GM13976 (cell line): ENCODE measurements around the gene CFAP69.

Source experiments
- DNase-seq: peaks from one replicate; pipeline ENCODE4 v3.0.0; 2012; ENCODE audit warnings: low spot score
- CTCF ChIP-seq: IDR thresholded peaks from 2 replicates; pipeline ENCODE4 v1.5.1; 2012; ENCODE audit warnings: borderline replicate concordance, mild to moderate bottlenecking; ENCODE audit not compliant: insufficient read depth; ENCODE audit errors: extremely low read depth, missing control alignments, control extremely low read depth
- in situ Hi-C: fragments of 300-500 bp; cut with MboI; formaldehyde crosslinking; loops from one replicate; pipeline ENCODE4 v1.12.0; 2022; ENCODE audit warnings: low sequenced_read_pairs, mixed read lengths, inconsistent platforms; ENCODE audit not compliant: unreplicated experiment

Gene CFAP69

GRCh38 chr7:90222811-90223725 is 21.9 kb upstream of the CFAP69 start:
- TF ChIP-seq CTCF: no peak
- in situ Hi-C loops: no loop called here
- DNase-seq: no peak

GRCh38 chr7:90224195-90224594 is 20.8 kb upstream of the CFAP69 start:
- TF ChIP-seq CTCF: no peak
- in situ Hi-C loops: no loop called here
- DNase-seq: no peak

GRCh38 chr7:90225181-90225580 is 19.8 kb upstream of the CFAP69 start:
- no peak for TF ChIP-seq CTCF
- no peak for DNase-seq
- in situ Hi-C loops: no loop called here

GRCh38 chr7:90225601-90226000 is 19.4 kb upstream of the CFAP69 start:
- TF ChIP-seq CTCF: no peak
- in situ Hi-C loops: no loop called here
- DNase-seq: no peak

- in situ Hi-C loops: no loop called here
- TF ChIP-seq CTCF: no peak
Measured at GRCh38 chr7:90227259-90227658, 17.7 kb upstream of the CFAP69 start.

GRCh38 chr7:90229682-90230081 is 15.3 kb upstream of the CFAP69 start:
- no peak for TF ChIP-seq CTCF
- in situ Hi-C loops: no loop called here
- no peak for DNase-seq

More at GRCh38 chr7:90227259-90227658, 17.7 kb upstream of the CFAP69 start:
- no peak for DNase-seq
